Keratinocyte (primary cell): ENCODE data around the gene HOXB5. TPM values are rescaled to one million over a fixed set of nuclear protein-coding genes. Genes with fewer than 3 reads are reported as not detected.

ENCODE experiments used
- DNase-seq: peaks from one replicate; pipeline ENCODE4 v3.0.0-alpha.2; 2011; ENCODE audit warnings: low read depth, missing footprints, low spot score
- FAIRE-seq: peaks from 2 replicates; lab custom pipeline; 2011; peaks lifted over from hg19 to GRCh38; lab: Jason Lieb, UNC
- H2AFZ ChIP-seq: 2 replicates; pipeline ENCODE4 v1.6.0; 2012; ENCODE audit warnings: low read length, control low read depth, inconsistent platforms; ENCODE audit not compliant: control insufficient read depth
- H3K27ac ChIP-seq: 2 replicates; pipeline ENCODE4 v1.5.1; 2011; ENCODE audit warnings: low read length; ENCODE audit not compliant: control insufficient read depth, insufficient read depth
- H3K27me3 ChIP-seq: 3 replicates; pipeline ENCODE4 v1.6.0; 2011; ENCODE audit warnings: low read length; ENCODE audit not compliant: control insufficient read depth, insufficient read depth; ENCODE audit errors: extremely low read depth
- H3K36me3 ChIP-seq, 2 experiments: 2 replicates in 1 of 2; 3 replicates in 1 of 2; pipeline ENCODE4 v1.5.1; 2011; ENCODE audit warnings: low read length in 2 of 2, mild to moderate bottlenecking in 1 of 2; ENCODE audit not compliant: control insufficient read depth in 2 of 2, insufficient read depth in 2 of 2; ENCODE audit errors: extremely low read depth in 1 of 2
- H3K4me1 ChIP-seq: 3 replicates; pipeline ENCODE4 v1.5.1; 2011; ENCODE audit warnings: low read length; ENCODE audit not compliant: control insufficient read depth, insufficient read depth; ENCODE audit errors: extremely low read depth
- H3K4me2 ChIP-seq: 3 replicates; pipeline ENCODE4 v1.6.0; 2011; ENCODE audit warnings: low read depth, low read length; ENCODE audit not compliant: control insufficient read depth, insufficient read depth; ENCODE audit errors: extremely low read depth
- H3K4me3 ChIP-seq, 3 experiments: fragments of 200-600 bp in 1 of 3; sonication (generic) in 1 of 3; 2 replicates in 2 of 3; 3 replicates in 1 of 3; pipeline ENCODE4 v1.5.1; 2011 to 2016; ENCODE audit warnings: low read length in 3 of 3, mild to moderate bottlenecking in 3 of 3, control low read depth in 2 of 3, inconsistent platforms in 1 of 3, low read depth in 1 of 3, mixed read lengths in 1 of 3, mixed run types in 1 of 3, moderate library complexity in 1 of 3; ENCODE audit not compliant: control insufficient read depth in 2 of 3, insufficient read depth in 2 of 3; ENCODE audit errors: extremely low read depth in 1 of 3
- H3K79me2 ChIP-seq: 2 replicates; pipeline ENCODE4 v1.6.0; 2012; ENCODE audit warnings: low read length; ENCODE audit not compliant: control insufficient read depth, insufficient read depth
- H3K9ac ChIP-seq: 3 replicates; pipeline ENCODE4 v1.6.0; 2011; ENCODE audit warnings: low read length; ENCODE audit not compliant: control insufficient read depth, insufficient read depth; ENCODE audit errors: extremely low read depth
- H3K9me1 ChIP-seq: 3 replicates; pipeline ENCODE4 v1.6.0; 2011; ENCODE audit warnings: low read length; ENCODE audit not compliant: control insufficient read depth, insufficient read depth; ENCODE audit errors: extremely low read depth
- H3K9me3 ChIP-seq: 2 replicates; pipeline ENCODE4 v1.5.1; 2012; ENCODE audit warnings: low read depth, low read length; ENCODE audit not compliant: control insufficient read depth
- H4K20me1 ChIP-seq: 3 replicates; pipeline ENCODE4 v1.6.0; 2011; ENCODE audit warnings: low read length; ENCODE audit not compliant: control insufficient read depth, insufficient read depth; ENCODE audit errors: extremely low read depth
- CTCF ChIP-seq, 3 experiments: IDR thresholded peaks in 1 of 3; conservative IDR thresholded peaks in 1 of 3; optimal IDR thresholded peaks in 1 of 3; 2 replicates in 2 of 3; 3 replicates in 1 of 3; pipeline versions ENCODE3 to v1.5.1; 2011; ENCODE audit warnings: low read length in 3 of 3, mild to moderate bottlenecking in 3 of 3, moderate library complexity in 2 of 3, control low read depth in 1 of 3, inconsistent platforms in 1 of 3; ENCODE audit not compliant: insufficient read depth in 2 of 3; ENCODE audit errors: extremely low read depth in 1 of 3
- EZH2 ChIP-seq: IDR thresholded peaks from one replicate; pipeline ENCODE4 v1.6.1; 2012; ENCODE audit warnings: inconsistent platforms, mild to moderate bottlenecking, low read length, moderate library complexity
- dilution Hi-C: fragments of 300-500 bp; cut with MboI; formaldehyde crosslinking; loops from one replicate; pipeline ENCODE4 v1.7.0; 2020; ENCODE audit warnings: low sequenced_read_pairs; ENCODE audit not compliant: extremely low pct_ligation_motif_present
- polyA plus RNA-seq, 5 experiments: library from polyadenylated mRNA; depleted of rRNA in 3 of 5; stranded (reverse) in 3 of 5; stranded (forward) in 1 of 5; unstranded in 1 of 5; fragments of >200 nt; gene quantifications; 1 replicate in 1 of 5; 2 replicates in 3 of 5; 3 replicates in 1 of 5; pipeline versions ENCODE4 v1.2.1 to v1.2.3, GENCODE V29; 2011 to 2012; ENCODE audit warnings: missing spikeins in 2 of 5, low read depth in 1 of 5, low replicate concordance in 1 of 5

The HOXB5 gene
- polyA plus RNA-seq, 1 donor (not counting 4 experiments of a cell fraction or from before 2014, with no cell fraction given), result not detected

- dilution Hi-C loops, result no loop called here
- DNase-seq (no peak), FAIRE-seq (no peak)
- no peak overlapping the region for H3K27ac ChIP-seq
- H4K20me1 ChIP-seq, result no peaks in the 10 kb centered on the region
- TF ChIP-seq EZH2 (no peak), CTCF (optimal IDR thresholded peaks at IDR 0.05 in 1 of 3, IDR thresholded peaks at IDR 0.05 in 1 of 3, conservative IDR thresholded peaks at IDR 0.05 in 1 of 3; ENCODE audit: extremely low read depth in 1 of 3, insufficient read depth in 2 of 3, low read length in 3 of 3) (no peak)
- no peaks in the 10 kb centered on the region for H3K79me2 ChIP-seq
- no peak overlapping the region for H3K9ac ChIP-seq
- H3K9me3 ChIP-seq, result no peaks in the 10 kb centered on the region
- H3K36me3 ChIP-seq, result no peaks in the 10 kb centered on the region
- H3K9me1 ChIP-seq, result no peaks in the 10 kb centered on the region
- H3K4me3 ChIP-seq, result no peak overlapping the region
- peaks cover 17% of the 10 kb centered on the region for H3K4me1 ChIP-seq
- H2AFZ ChIP-seq, result no peak overlapping the region
- peaks cover 69% of the 10 kb centered on the region for H3K27me3 ChIP-seq
- H3K4me2 ChIP-seq, result no peak overlapping the region
Measured at GRCh38 chr17:48583708-48584222, 9.8 kb downstream of the HOXB5 start.

GRCh38 chr17:48582750-48583069, 10.9 kb downstream of the HOXB5 start:
- no peak overlapping the region for H3K27ac ChIP-seq
- no peaks in the 10 kb centered on the region for H3K36me3 ChIP-seq
- H3K9me3 ChIP-seq, result no peaks in the 10 kb centered on the region
- DNase-seq, result no peak
- H3K79me2 ChIP-seq, result no peaks in the 10 kb centered on the region
- H2AFZ ChIP-seq, result no peak overlapping the region
- no peaks in the 10 kb centered on the region for H3K9me1 ChIP-seq
- H3K27me3 ChIP-seq, result peaks cover 67% of the 10 kb centered on the region
- TF ChIP-seq CTCF (optimal IDR thresholded peaks at IDR 0.05 in 1 of 3, IDR thresholded peaks at IDR 0.05 in 1 of 3, conservative IDR thresholded peaks at IDR 0.05 in 1 of 3; ENCODE audit: extremely low read depth in 1 of 3, insufficient read depth in 2 of 3, low read length in 3 of 3) (no peak), EZH2 (no peak)
- peaks cover 17% of the 10 kb centered on the region for H3K4me1 ChIP-seq
- H3K4me3 ChIP-seq, result no peak overlapping the region
- no peaks in the 10 kb centered on the region for H4K20me1 ChIP-seq
- dilution Hi-C loops, result no loop called here
- no peak for FAIRE-seq
- no peak overlapping the region for H3K9ac ChIP-seq
- no peak overlapping the region for H3K4me2 ChIP-seq
